Panc1 (cell line): ENCODE results near the gene FBXL22.

Source experiments
- CTCF ChIP-seq: fragments of 450-650 bp; IDR thresholded peaks from 2 replicates; pipeline ENCODE4 v1.5.1; 2017; ENCODE audit warnings: mild to moderate bottlenecking
- POLR2AphosphoS5 ChIP-seq: IDR thresholded peaks from 2 replicates; pipeline ENCODE4 v1.6.1; 2012; ENCODE audit warnings: mild to moderate bottlenecking, low read depth, low read length, moderate library complexity
- REST ChIP-seq, 2 experiments: IDR thresholded peaks; 2 replicates each; pipeline ENCODE4 v1.6.1; 2011 to 2012; ENCODE audit warnings: low read depth in 2 of 2, control low read depth in 1 of 2, low read length in 1 of 2, mild to moderate bottlenecking in 1 of 2, moderate library complexity in 1 of 2; ENCODE audit not compliant: insufficient read depth in 1 of 2
- SIN3A ChIP-seq: IDR thresholded peaks from 2 replicates; pipeline ENCODE4 v1.6.1; 2012; ENCODE audit warnings: low read depth, mild to moderate bottlenecking, low read length, moderate library complexity, borderline replicate concordance; ENCODE audit not compliant: insufficient read depth
- TCF7L2 ChIP-seq: IDR thresholded peaks from 2 replicates; pipeline ENCODE4 v1.6.1; 2011; ENCODE audit warnings: mild to moderate bottlenecking, low read depth, low read length, inconsistent platforms

GRCh38 chr15:63626955-63627354 is 29.8 kb downstream of the FBXL22 start:
- TF ChIP-seq REST (IDR thresholded peaks at IDR 0.05; ENCODE audit: insufficient read depth in 1 of 2, low read depth in 2 of 2, low read length in 1 of 2) (no peak), CTCF (no peak), POLR2AphosphoS5 (no peak), TCF7L2 (no peak), SIN3A (no peak)
